ENCODE results near the gene OR51B2.

DNA sequence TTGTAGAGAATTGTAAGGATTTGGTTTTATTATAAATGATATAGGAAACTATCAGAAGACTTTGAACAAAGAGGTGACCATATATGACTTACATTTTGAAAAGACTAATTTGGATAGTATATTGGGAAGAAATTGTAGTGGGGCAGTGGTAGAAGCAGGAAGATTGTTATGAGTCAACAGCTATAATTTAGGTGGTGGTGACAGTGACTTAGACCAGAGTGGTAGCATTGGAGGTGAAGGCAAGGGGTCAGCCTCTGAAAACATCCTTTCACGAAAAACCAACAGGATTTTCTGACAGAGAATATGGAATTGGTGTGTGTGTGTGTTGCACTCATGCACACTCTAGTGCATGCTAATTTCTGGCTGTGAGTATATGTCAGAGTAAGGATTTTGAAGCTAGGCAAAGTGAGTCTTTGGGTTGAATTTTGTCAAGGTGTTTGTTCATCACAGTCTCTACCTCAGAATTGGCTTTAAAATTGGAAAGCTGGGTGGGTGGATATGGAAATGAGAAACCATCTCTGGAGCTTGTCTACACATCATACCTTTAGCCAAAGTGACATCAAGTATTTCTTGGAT lies 46.2 kb downstream of the OR51B2 start:
- TF ChIP-seq POLR2AphosphoS5 (IDR thresholded peaks at IDR 0.05; ENCODE audit: low read depth, low read length) (no peak), TAF1 (IDR thresholded peaks at IDR 0.05; ENCODE audit: borderline replicate concordance, low read depth, low read length) (no peak)
